DMS53 (cell line): ENCODE data around the gene RNLS.
A peak's percentile ranks its signal among the peaks of the same experiment; 100 is the strongest.
"Not testable (repeated sequence)": the region's sequence is repeated elsewhere in the genome, so short reads cannot be mapped to it uniquely, and the experiment has no call there.

Experiments used
- DNase-seq: peaks from one replicate; lab custom pipeline; 2025; lab: John Stamatoyannopoulos, UW

Gene RNLS

GRCh38 chr10:88522715-88523114 is 60.4 kb downstream of the RNLS start:
- peak; percentile 73 for DNase-seq

- no peak for DNase-seq
Measured at GRCh38 chr10:88521791-88522190, 61.3 kb downstream of the RNLS start.

GRCh38 chr10:88515235-88515634 is 67.9 kb downstream of the RNLS start:
- no peak for DNase-seq

- no peak for DNase-seq
Measured at GRCh38 chr10:88512599-88512998, 70.5 kb downstream of the RNLS start.

- DNase-seq: no peak
Measured at GRCh38 chr10:88508796-88509195, 74.3 kb downstream of the RNLS start.

- DNase-seq: peak; percentile 10
Measured at GRCh38 chr10:88507826-88508453, 75.2 kb downstream of the RNLS start.

- no peak for DNase-seq
Measured at GRCh38 chr10:88507404-88507803, 75.7 kb downstream of the RNLS start.

GRCh38 chr10:88505680-88506215 is 77.4 kb downstream of the RNLS start:
- no peak for DNase-seq

- DNase-seq: no peak
Measured at GRCh38 chr10:88505265-88505664, 77.9 kb downstream of the RNLS start.

GRCh38 chr10:88500656-88501055 is 82.5 kb downstream of the RNLS start:
- DNase-seq: no peak

GRCh38 chr10:88499569-88500470 is 83.3 kb downstream of the RNLS start:
- no peak for DNase-seq

GRCh38 chr10:88497913-88498312 is 85.2 kb downstream of the RNLS start:
- DNase-seq: no peak

- no peak for DNase-seq
Measured at GRCh38 chr10:88494537-88494936, 88.6 kb downstream of the RNLS start.

GRCh38 chr10:88493691-88494483 is 89.2 kb downstream of the RNLS start:
- no peak for DNase-seq

GRCh38 chr10:88491314-88491713 is 91.8 kb downstream of the RNLS start:
- no peak for DNase-seq

- no peak for DNase-seq
Measured at GRCh38 chr10:88490231-88490980, 92.7 kb downstream of the RNLS start.

- no peak for DNase-seq
Measured at GRCh38 chr10:88489107-88489506, 94.0 kb downstream of the RNLS start.

- not testable (repeated sequence) for DNase-seq
Measured at GRCh38 chr10:88486816-88487215, 96.3 kb downstream of the RNLS start.

GRCh38 chr10:88482220-88482619 is 100.9 kb downstream of the RNLS start:
- no peak for DNase-seq

- DNase-seq: no peak
Measured at GRCh38 chr10:88478256-88478655, 104.9 kb downstream of the RNLS start.

GRCh38 chr10:88477343-88478085 is 105.6 kb downstream of the RNLS start:
- no peak for DNase-seq
